Stomach (tissue), 19 donors: ENCODE measurements around the gene S100A7. TPM values are rescaled to one million over a fixed set of nuclear protein-coding genes. Genes with fewer than 3 reads are reported as not detected.

ENCODE experiments used
- DNase-seq, 2 donors: peaks; one replicate each; pipeline versions ENCODE4 v3.0.0 to v3.0.0-alpha.2; 2013 to 2019
- H3K27ac ChIP-seq, 5 donors: fragments of 200-600 bp in 4 of 5; sonication (generic) in 4 of 5; one replicate each; pipeline ENCODE4 v1.5.1; 2013 to 2019; ENCODE audit warnings: mild to moderate bottlenecking in 1 of 5, moderate library complexity in 1 of 5
- H3K27me3 ChIP-seq, 3 donors: fragments of 200-600 bp; sonication (generic); one replicate each; pipeline ENCODE4 v1.5.1; 2017 to 2019; ENCODE audit warnings: mixed run types in 1 of 3
- H3K36me3 ChIP-seq, 4 donors: fragments of 200-600 bp; sonication (generic); 1 replicate in 3 of 4; 2 replicates in 1 of 4; pipeline ENCODE4 v1.5.1; 2016 to 2019
- H3K4me1 ChIP-seq, 4 donors: fragments of 200-600 bp; sonication (generic); one replicate each; pipeline ENCODE4 v1.5.1; 2016 to 2019
- H3K4me3 ChIP-seq, 4 donors: fragments of 200-600 bp; sonication (generic) in 3 of 4; one replicate each; pipeline ENCODE4 v1.5.1; 2016 to 2019; ENCODE audit warnings: mild to moderate bottlenecking in 1 of 4
- H3K9me3 ChIP-seq, 4 donors: fragments of 200-600 bp; sonication (generic); one replicate each; pipeline ENCODE4 v1.5.1; 2016 to 2019
- EP300 ChIP-seq: sonication (generic); formaldehyde crosslinking; IDR thresholded peaks from one replicate; pipeline ENCODE4 v1.6.1; 2017; ENCODE audit warnings: antibody characterized with exemption
- POLR2A ChIP-seq, 4 donors: fragments of 450-650 bp; IDR thresholded peaks; one replicate each; pipeline ENCODE4 v1.6.1; 2016; ENCODE audit warnings: antibody characterized with exemption in 4 of 4, control low read depth in 2 of 4, mild to moderate bottlenecking in 1 of 4, moderate library complexity in 1 of 4
- POLR2AphosphoS5 ChIP-seq, 3 donors: sonication (generic); formaldehyde crosslinking; IDR thresholded peaks; one replicate each; pipeline ENCODE4 v1.6.1; 2016; ENCODE audit warnings: antibody characterized with exemption in 3 of 3
- WGBS, 5 donors: extraction: QIAGEN DNeasy Blood & Tissue Kit in 3 of 5; methylation state at CpG; one replicate each; pipeline versions ENCODE4 v1.1.5 to v1.1.7; 2013 to 2018; 5-methylcytosine and 5-hydroxymethylcytosine counted together
- intact Hi-C: fragments of 100-400 bp; cut with DNase I; formaldehyde crosslinking; loops from one replicate; pipeline ENCODE4 v1.15.1; 2023; ENCODE audit warnings: low total_unique reads
- long read RNA-seq, 10 donors: transcript quantifications; one replicate each; lab custom pipeline, GENCODE V29; 2026
- polyA plus RNA-seq, 3 donors: library from polyadenylated mRNA; stranded (reverse); fragments of 200-250 nt; gene quantifications; one replicate each; pipeline ENCODE4 v1.2.3, GENCODE V29; 2013
- total RNA-seq, 5 donors: library from RNA; depleted of rRNA; stranded (reverse); fragments of >200 nt; gene quantifications; one replicate each; pipeline versions ENCODE4 v1.1.0 to v1.2.3, GENCODE V29; 2014 to 2016
- TF ChIP-seq, protein P1 (sequence below), 7 experiments: fragments of 450-650 bp in 4 of 7; fragments of 200-600 bp in 3 of 7; sonication (generic) in 3 of 7; IDR thresholded peaks; one replicate each; pipeline ENCODE4 v1.5.1; 2016 to 2019; ENCODE audit warnings: antibody characterized with exemption in 7 of 7, control low read depth in 2 of 7, mild to moderate bottlenecking in 1 of 7
- donor health status: healthy with polysubstance abuse.
- donor health status: Bipolar disorder and iron deficiency.
- donor health status: healthy.

Gene S100A7
- total RNA-seq (not detected), polyA plus RNA-seq (100 to 1,000 TPM in 1 of 3 donors, not detected in 2; 107 TPM)
- long read RNA-seq, donor 1, result 0 reads
- long read RNA-seq, donor 2, result 0 reads
- long read RNA-seq, donor 3, result 0 reads
- long read RNA-seq, donor 4, result 0 reads
- long read RNA-seq, donor 5, result 0 reads
- long read RNA-seq, donor 6, result 0 reads
- long read RNA-seq, donor 7, result 0 reads
- long read RNA-seq, donor 8, result 0 reads
- long read RNA-seq, donor 9, result 0 reads
- long read RNA-seq, donor 10, result 0 reads

- intact Hi-C loops, result no loop called here
- no peak for TF ChIP-seq EP300
- TF ChIP-seq, protein P1, sequence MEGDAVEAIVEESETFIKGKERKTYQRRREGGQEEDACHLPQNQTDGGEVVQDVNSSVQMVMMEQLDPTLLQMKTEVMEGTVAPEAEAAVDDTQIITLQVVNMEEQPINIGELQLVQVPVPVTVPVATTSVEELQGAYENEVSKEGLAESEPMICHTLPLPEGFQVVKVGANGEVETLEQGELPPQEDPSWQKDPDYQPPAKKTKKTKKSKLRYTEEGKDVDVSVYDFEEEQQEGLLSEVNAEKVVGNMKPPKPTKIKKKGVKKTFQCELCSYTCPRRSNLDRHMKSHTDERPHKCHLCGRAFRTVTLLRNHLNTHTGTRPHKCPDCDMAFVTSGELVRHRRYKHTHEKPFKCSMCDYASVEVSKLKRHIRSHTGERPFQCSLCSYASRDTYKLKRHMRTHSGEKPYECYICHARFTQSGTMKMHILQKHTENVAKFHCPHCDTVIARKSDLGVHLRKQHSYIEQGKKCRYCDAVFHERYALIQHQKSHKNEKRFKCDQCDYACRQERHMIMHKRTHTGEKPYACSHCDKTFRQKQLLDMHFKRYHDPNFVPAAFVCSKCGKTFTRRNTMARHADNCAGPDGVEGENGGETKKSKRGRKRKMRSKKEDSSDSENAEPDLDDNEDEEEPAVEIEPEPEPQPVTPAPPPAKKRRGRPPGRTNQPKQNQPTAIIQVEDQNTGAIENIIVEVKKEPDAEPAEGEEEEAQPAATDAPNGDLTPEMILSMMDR (IDR thresholded peaks at IDR 0.05), result no peak
- no peak for TF ChIP-seq POLR2A (IDR thresholded peaks at IDR 0.05)
- TF ChIP-seq POLR2AphosphoS5 (IDR thresholded peaks at IDR 0.05), result no peak
- 69 to 81% (median 77%) methylated on average over 4 of the region's 4 CpGs for WGBS, 5 donors
These were observed at the start of gene S100A7 for GRCh38 chr1:153460551-153460950. Gene S100A7 (minus strand): TSS chr1:153460651. CDS start chr1:153459013, 1,638 bp downstream.

GRCh38 chr1:153509729-153510354, 49.4 kb upstream of the S100A7 start:
- peak; percentile 55 to 62 for DNase-seq
- H3K36me3 ChIP-seq, result no peaks in the 10 kb centered on the region
- H3K27ac ChIP-seq, result no peak overlapping the region

More at GRCh38 chr1:153460551-153460950, at the start of gene S100A7:
- DNase-seq, result no peak
- no peaks in the 10 kb centered on the region for H3K9me3 ChIP-seq
- peaks cover 0 to under 1% (median 0%) of the 10 kb centered on the region in 4 donors for H3K4me1 ChIP-seq
- no peaks in the 10 kb centered on the region for H3K36me3 ChIP-seq
- peaks cover 0 to 37% (median 5%) of the 10 kb centered on the region in 3 donors for H3K27me3 ChIP-seq
- no peak within 1 kb of the TSS for H3K27ac ChIP-seq
- H3K4me3 ChIP-seq, result no peak within 1 kb of the TSS

DNA sequence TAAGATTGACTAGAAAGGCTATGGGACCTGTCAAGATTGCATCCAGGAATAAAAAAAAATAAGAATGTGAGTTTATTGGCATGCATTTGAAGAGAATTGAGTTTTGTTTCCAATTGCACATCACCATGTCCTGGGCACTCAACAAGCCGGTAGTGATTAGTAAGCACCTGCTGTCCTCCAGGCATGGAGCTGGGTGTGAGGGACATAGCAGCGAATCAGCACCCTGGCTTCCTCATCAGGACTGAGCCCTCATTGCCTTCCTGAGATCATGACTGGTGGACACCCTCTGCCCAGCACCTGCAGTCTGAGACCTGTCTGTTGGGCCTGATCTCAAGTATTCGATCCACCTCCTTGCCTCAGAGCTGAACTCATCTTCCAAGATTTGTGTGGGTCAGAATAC, 48.6 kb upstream of the S100A7 start:
- Histone ChIP-seq H3K27me3 (no peaks in the 10 kb centered on the region), H3K9me3 (no peaks in the 10 kb centered on the region), H3K4me3 (no peak overlapping the region), H3K27ac (no peak overlapping the region), H3K36me3 (no peaks in the 10 kb centered on the region), H3K4me1 (peaks cover 4 to 25% (median 15%) of the 10 kb centered on the region in 4 donors)
- intact Hi-C loops, result no loop called here
- no peak for DNase-seq
- WGBS, 5 donors, result 88 to 98% (median 95%) methylated on average over 3 of the region's 3 CpGs
- TF ChIP-seq POLR2A (IDR thresholded peaks at IDR 0.05) (no peak), EP300 (no peak), POLR2AphosphoS5 (IDR thresholded peaks at IDR 0.05) (no peak)
- TF ChIP-seq, protein P1 (IDR thresholded peaks at IDR 0.05), result no peak

More at GRCh38 chr1:153509729-153510354, 49.4 kb upstream of the S100A7 start:
- Histone ChIP-seq H3K27me3 (no peaks in the 10 kb centered on the region), H3K9me3 (no peaks in the 10 kb centered on the region), H3K4me1 (peaks cover 4 to 28% (median 17%) of the 10 kb centered on the region in 4 donors), H3K4me3 (no peak overlapping the region)
- TF ChIP-seq EP300 (no peak), POLR2AphosphoS5 (IDR thresholded peaks at IDR 0.05) (no peak), POLR2A (IDR thresholded peaks at IDR 0.05) (no peak)
- TF ChIP-seq, protein P1 (IDR thresholded peaks at IDR 0.05), result peak in 5 of 7 experiments; percentile 28 to 50 (median 38)
- intact Hi-C loops, result loop anchor here (5.0 kb wide), 1 partner anchor 62 kb away; no protein-coding TSS in a partner anchor
- 60 to 81% (median 73%) methylated on average over 4 of the region's 4 CpGs for WGBS, 5 donors

DNA sequence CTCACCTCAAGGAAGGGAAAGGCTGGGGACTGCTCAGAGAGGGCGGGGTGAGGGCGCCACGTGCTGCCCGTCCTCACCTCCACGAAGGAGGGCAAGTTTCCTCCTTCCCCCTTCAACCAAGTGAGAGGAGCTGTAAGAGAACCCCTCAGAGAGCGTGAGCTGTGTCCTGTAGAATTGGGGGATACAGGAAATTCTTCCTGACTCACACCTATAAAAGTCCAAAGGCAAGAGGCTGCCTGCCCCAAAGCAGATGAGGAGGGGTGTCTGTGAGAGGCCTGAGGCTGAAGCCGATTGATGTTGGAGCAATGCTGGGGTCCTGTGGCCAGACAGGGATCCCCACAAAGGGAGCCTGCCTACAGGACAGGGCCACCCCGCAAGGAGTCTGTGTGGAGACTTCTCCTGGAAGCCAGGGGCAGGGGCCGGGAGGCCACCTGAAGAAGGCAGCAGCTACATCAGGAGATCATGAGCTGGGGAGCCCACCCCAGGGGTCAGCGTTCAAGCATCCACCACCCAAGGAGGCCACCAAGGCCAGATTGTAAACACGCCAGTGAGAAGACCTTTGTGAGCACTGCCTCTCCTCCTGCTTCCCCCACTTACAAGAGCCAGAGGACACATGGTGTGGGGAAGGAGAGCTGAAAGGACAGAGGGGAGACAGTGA, 47.6 kb upstream of the S100A7 start:
- no peak for DNase-seq
- Histone ChIP-seq H3K4me1 (peaks cover 4 to 25% (median 15%) of the 10 kb centered on the region in 4 donors), H3K27ac (peak overlapping the region in 4 of 5 donors; percentile 59 to 82 (median 76)), H3K4me3 (no peak overlapping the region), H3K36me3 (no peaks in the 10 kb centered on the region), H3K27me3 (no peaks in the 10 kb centered on the region), H3K9me3 (no peaks in the 10 kb centered on the region)
- no peak for TF ChIP-seq EP300
- TF ChIP-seq POLR2A (IDR thresholded peaks at IDR 0.05), result no peak
- no peak for TF ChIP-seq POLR2AphosphoS5 (IDR thresholded peaks at IDR 0.05)
- TF ChIP-seq, protein P1 (IDR thresholded peaks at IDR 0.05), result no peak
- intact Hi-C loops, result no loop called here
- WGBS, 5 donors, result 76 to 95% (median 82%) methylated on average over 7 to 11 of the region's 11 CpGs
